ENCODE results near the gene GAPDH.

GRCh38 chr12:6550294-6551062, 16.2 kb downstream of the GAPDH start:
- TF ChIP-seq REST (IDR thresholded peaks at IDR 0.05; ENCODE audit: low read depth) (no peak), EGR1 (IDR thresholded peaks at IDR 0.05) (no peak), CEBPB (IDR thresholded peaks at IDR 0.05) (no peak), MAX (IDR thresholded peaks at IDR 0.05) (no peak), NFIC (IDR thresholded peaks at IDR 0.05) (no peak), YY1 (IDR thresholded peaks at IDR 0.05; ENCODE audit: low read depth) (no peak), TAF1 (IDR thresholded peaks at IDR 0.05; ENCODE audit: low read depth) (no peak), EP300 (IDR thresholded peaks at IDR 0.05; ENCODE audit: borderline replicate concordance) (no peak)
